Lung (tissue), 12 donors: ENCODE measurements around the gene NUBP1. TPM values are rescaled to one million over a fixed set of nuclear protein-coding genes. Genes with fewer than 3 reads are reported as not detected.

Source experiments
- ATAC-seq: fragments of 200-7000 bp; cut with Tn5 transposase; one replicate; pipeline ENCODE4 v1.9.1; 2020; ENCODE audit warnings: moderate number of reproducible peaks; ENCODE audit not compliant: insufficient read depth, low FRiP score
- DNase-seq, 3 donors: peaks; one replicate each; pipeline ENCODE4 v3.0.0-alpha.2; 2013 to 2017
- H3K27ac ChIP-seq, 2 donors: one replicate each; pipeline ENCODE4 v1.5.1; 2013; ENCODE audit warnings: mild to moderate bottlenecking in 2 of 2, moderate library complexity in 2 of 2, control low read depth in 1 of 2, inconsistent platforms in 1 of 2, low read depth in 1 of 2, low read length in 1 of 2
- H3K27me3 ChIP-seq, 3 donors: one replicate each; pipeline ENCODE4 v1.5.1; 2013; ENCODE audit warnings: low read length in 2 of 3; ENCODE audit not compliant: control insufficient read depth in 3 of 3, insufficient read depth in 3 of 3
- H3K36me3 ChIP-seq, 4 donors: one replicate each; pipeline ENCODE4 v1.5.1; 2013; ENCODE audit warnings: low read length in 4 of 4, mild to moderate bottlenecking in 1 of 4, moderate library complexity in 1 of 4; ENCODE audit not compliant: control insufficient read depth in 4 of 4, insufficient read depth in 4 of 4
- H3K4me1 ChIP-seq, 5 donors: one replicate each; pipeline ENCODE4 v1.5.1; 2013; ENCODE audit warnings: low read length in 5 of 5, mild to moderate bottlenecking in 2 of 5, moderate library complexity in 1 of 5; ENCODE audit not compliant: control insufficient read depth in 5 of 5, insufficient read depth in 5 of 5
- H3K4me3 ChIP-seq: one replicate; pipeline ENCODE4 v1.5.1; 2013; ENCODE audit warnings: mild to moderate bottlenecking, control low read depth, moderate library complexity
- H3K9ac ChIP-seq, 2 donors: one replicate each; pipeline ENCODE4 v1.5.1; 2013; ENCODE audit warnings: low read length in 2 of 2, control low read depth in 1 of 2; ENCODE audit not compliant: insufficient read depth in 1 of 2
- H3K9me3 ChIP-seq, 4 donors: one replicate each; pipeline ENCODE4 v1.5.1; 2013; ENCODE audit warnings: low read length in 3 of 4, mild to moderate bottlenecking in 1 of 4, moderate library complexity in 1 of 4; ENCODE audit not compliant: control insufficient read depth in 4 of 4, insufficient read depth in 3 of 4
- WGBS, 2 donors: extraction: QIAGEN DNeasy Blood & Tissue Kit; methylation state at CpG; one replicate each; pipeline ENCODE4 v1.1.7; 2013; 5-methylcytosine and 5-hydroxymethylcytosine counted together
- polyA plus RNA-seq, 2 donors: library from polyadenylated mRNA; stranded (reverse); fragments of 200-250 nt; gene quantifications; one replicate each; pipeline ENCODE4 v1.2.1, GENCODE V29; 2013
- total RNA-seq, 2 donors: library from RNA; depleted of rRNA in 1 of 2; stranded (reverse); fragments of >200 nt in 1 of 2; gene quantifications; one replicate each; pipeline ENCODE4 v1.2.1, GENCODE V29; 2014 to 2021
- TF ChIP-seq, protein P1 (sequence below): IDR thresholded peaks from 2 replicates; pipeline ENCODE4 v1.5.1; 2012; ENCODE audit warnings: mild to moderate bottlenecking; ENCODE audit errors: control extremely low read depth, extremely low read depth
- donor health status: control.
- donor health status: control.
- donor health status: Bipolar disorder and iron deficiency.
- donor health status: healthy.
- donor health status: DM: yes; HTN: yes; CAD: no.

Gene NUBP1
- total and polyA plus RNA-seq, 4 donors = 28.4 to 44.2 (median 41.1) TPM

DNA sequence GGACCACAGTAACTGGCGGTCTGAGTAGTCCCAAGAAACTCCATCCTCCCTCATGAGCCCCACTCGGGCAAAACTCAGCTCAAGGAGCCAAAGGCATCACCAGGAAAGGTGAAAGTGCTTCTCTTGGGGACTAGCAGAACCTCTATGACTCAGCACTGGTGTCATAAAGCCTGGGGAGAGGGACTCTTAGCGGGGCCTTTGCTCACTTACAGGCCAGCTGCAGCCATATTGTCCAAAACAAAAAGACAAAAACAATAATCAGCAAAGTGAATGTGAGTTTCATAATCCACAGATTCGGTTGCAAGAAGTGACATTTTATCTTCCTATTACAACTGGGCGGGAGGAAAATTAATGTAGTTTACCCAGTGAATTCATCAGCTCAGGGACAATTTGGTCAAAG lies 48.8 kb upstream of the NUBP1 start, which contains the start of gene TEKT5:
Gene TEKT5, minus strand, starts transcription at position 101 of the 400 bp plus-strand sequence. Its CDS starts 57 bp downstream, at position 44.
- Histone ChIP-seq H3K27ac (no peak within 1 kb of the TSS), H3K4me3 (no peak within 1 kb of the TSS), H3K4me1 (no peaks in the 10 kb centered on the region), H3K36me3 (no peaks in the 10 kb centered on the region), H3K9me3 (no peaks in the 10 kb centered on the region), H3K9ac (no peak within 1 kb of the TSS), H3K27me3 (no peaks in the 10 kb centered on the region)
- ATAC-seq = no peak
- no peak for DNase-seq
- WGBS, 2 donors = 88% methylated on average over 5 of the region's 5 CpGs
- TF ChIP-seq, protein P1, sequence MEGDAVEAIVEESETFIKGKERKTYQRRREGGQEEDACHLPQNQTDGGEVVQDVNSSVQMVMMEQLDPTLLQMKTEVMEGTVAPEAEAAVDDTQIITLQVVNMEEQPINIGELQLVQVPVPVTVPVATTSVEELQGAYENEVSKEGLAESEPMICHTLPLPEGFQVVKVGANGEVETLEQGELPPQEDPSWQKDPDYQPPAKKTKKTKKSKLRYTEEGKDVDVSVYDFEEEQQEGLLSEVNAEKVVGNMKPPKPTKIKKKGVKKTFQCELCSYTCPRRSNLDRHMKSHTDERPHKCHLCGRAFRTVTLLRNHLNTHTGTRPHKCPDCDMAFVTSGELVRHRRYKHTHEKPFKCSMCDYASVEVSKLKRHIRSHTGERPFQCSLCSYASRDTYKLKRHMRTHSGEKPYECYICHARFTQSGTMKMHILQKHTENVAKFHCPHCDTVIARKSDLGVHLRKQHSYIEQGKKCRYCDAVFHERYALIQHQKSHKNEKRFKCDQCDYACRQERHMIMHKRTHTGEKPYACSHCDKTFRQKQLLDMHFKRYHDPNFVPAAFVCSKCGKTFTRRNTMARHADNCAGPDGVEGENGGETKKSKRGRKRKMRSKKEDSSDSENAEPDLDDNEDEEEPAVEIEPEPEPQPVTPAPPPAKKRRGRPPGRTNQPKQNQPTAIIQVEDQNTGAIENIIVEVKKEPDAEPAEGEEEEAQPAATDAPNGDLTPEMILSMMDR = no peak

DNA sequence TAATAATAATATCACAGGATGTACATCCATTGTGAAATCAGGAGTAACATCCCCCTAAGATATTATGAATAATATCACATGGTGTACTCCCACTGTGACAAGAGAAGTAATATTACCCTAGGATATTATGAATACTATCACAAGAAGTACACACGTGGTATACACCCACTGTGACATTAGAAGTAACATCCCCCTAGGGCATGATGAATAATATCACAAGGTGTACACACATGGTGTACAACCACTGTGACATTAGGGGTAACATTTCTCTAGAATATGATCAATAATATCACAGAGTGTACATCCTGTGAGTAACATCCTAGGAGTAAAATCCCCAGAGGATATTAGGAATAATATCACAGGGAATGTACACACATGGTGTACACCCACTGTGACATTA lies 43.9 kb upstream of the NUBP1 start:
- H3K27ac ChIP-seq = no peak overlapping the region
- TF ChIP-seq, protein P1 = no peak
- H3K9ac ChIP-seq = no peak overlapping the region
- no peaks in the 10 kb centered on the region for H3K27me3 ChIP-seq
- no peak for DNase-seq
- no peak for ATAC-seq
- H3K9me3 ChIP-seq = no peaks in the 10 kb centered on the region
- H3K4me3 ChIP-seq = no peak overlapping the region
- WGBS, 2 donors = 77 to 78% methylated on average over 1 of the region's 1 CpG
- no peaks in the 10 kb centered on the region for H3K4me1 ChIP-seq
- no peaks in the 10 kb centered on the region for H3K36me3 ChIP-seq

DNA sequence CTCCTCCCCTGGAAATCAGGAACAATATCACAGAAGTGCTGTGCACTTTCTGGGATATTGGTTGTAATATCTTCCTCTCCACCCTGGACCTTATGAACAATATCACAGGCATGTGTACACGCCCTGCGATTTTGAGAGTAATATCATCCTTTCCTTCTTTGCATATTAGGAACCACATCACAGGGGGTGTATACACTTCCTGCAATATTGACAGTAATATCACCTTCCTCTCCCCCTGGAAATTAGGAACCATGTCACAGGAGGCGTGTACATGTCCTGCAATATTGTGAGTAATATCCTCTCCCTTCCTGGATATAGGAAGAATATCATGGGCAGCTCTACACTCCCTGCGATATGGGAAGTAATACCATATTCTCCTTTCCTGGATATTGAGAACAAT lies 34.7 kb upstream of the NUBP1 start:
- Histone ChIP-seq H3K9ac (no peak overlapping the region), H3K27me3 (no peaks in the 10 kb centered on the region), H3K4me3 (no peak overlapping the region), H3K36me3 (no peaks in the 10 kb centered on the region), H3K27ac (no peak overlapping the region), H3K4me1 (no peaks in the 10 kb centered on the region), H3K9me3 (no peaks in the 10 kb centered on the region)
- no peak for ATAC-seq
- TF ChIP-seq, protein P1 = no peak
- no peak for DNase-seq
- WGBS, 2 donors = 64 to 76% methylated on average over 4 of the region's 4 CpGs
